K562 (cell line): ENCODE results near the gene KYAT1. TPM values are rescaled to one million over a fixed set of nuclear protein-coding genes. Genes with fewer than 3 reads are reported as not detected.
A peak's percentile ranks its signal among the peaks of the same experiment; 100 is the strongest.

ENCODE experiments used
- BDP1 ChIP-seq: IDR thresholded peaks from 3 replicates; pipeline ENCODE4 v1.6.1; 2011; ENCODE audit not compliant: insufficient read length, insufficient read depth
- CBX5 ChIP-seq: IDR thresholded peaks from 2 replicates; pipeline ENCODE4 v1.6.1; 2014; ENCODE audit warnings: low read depth, borderline replicate concordance
- CREBBP ChIP-seq: IDR thresholded peaks from one replicate; pipeline ENCODE4 v1.6.1; 2012; ENCODE audit warnings: low read depth, mild to moderate bottlenecking, control low read depth, inconsistent platforms, low read length
- EHMT2 ChIP-seq: fragments of 450-650 bp; IDR thresholded peaks from 2 replicates; pipeline ENCODE4 v1.6.1; 2018; ENCODE audit warnings: antibody characterized with exemption
- FOS ChIP-seq: IDR thresholded peaks from 3 replicates; pipeline ENCODE4 v1.6.1; 2011; ENCODE audit not compliant: insufficient read length; ENCODE audit errors: extremely low read depth
- FOSL1 ChIP-seq: fragments of 200-800 bp; sonication (Bioruptor generic); conservative IDR thresholded peaks from 2 replicates; pipeline ENCODE4 v1.6.1; 2016; ENCODE audit warnings: missing genetic modification characterization, missing compliant biosample characterization
- FOXO4 ChIP-seq: fragments of 450-650 bp; formaldehyde crosslinking; IDR thresholded peaks from 2 replicates; pipeline ENCODE4 v1.4.0; 2020; ENCODE audit warnings: mild to moderate bottlenecking, moderate library complexity
- HCFC1 ChIP-seq: IDR thresholded peaks from 2 replicates; pipeline ENCODE4 v1.6.1; 2012; ENCODE audit warnings: low read depth, low read length, improper control_type of control experiment
- HNRNPH1 ChIP-seq: fragments of 200-400 bp; formaldehyde crosslinking; optimal IDR thresholded peaks from 2 replicates; pipeline ENCODE3; 2017; ENCODE audit warnings: low read depth, mild to moderate bottlenecking, low read length, moderate library complexity
- HSF4 ChIP-seq: fragments of 250-450 bp; sonication (Bioruptor Pico); IDR thresholded peaks from 2 replicates; pipeline ENCODE4 v2.1.2; 2022; ENCODE audit warnings: mild to moderate bottlenecking, moderate library complexity, borderline replicate concordance
- ILK ChIP-seq: fragments of 450-650 bp; IDR thresholded peaks from 2 replicates; pipeline ENCODE4 v1.6.1; 2016; ENCODE audit warnings: missing genetic modification characterization, low read depth, mild to moderate bottlenecking, missing compliant biosample characterization, moderate library complexity, borderline replicate concordance
- KDM5B ChIP-seq: fragments of 200-600 bp; sonication (generic); IDR thresholded peaks from 2 replicates; pipeline ENCODE4 v1.6.1; 2012; ENCODE audit warnings: low read depth, mild to moderate bottlenecking, moderate library complexity, low read length, control low read depth, inconsistent platforms; ENCODE audit not compliant: insufficient replicate concordance
- MLLT1 ChIP-seq, 2 experiments: fragments of 450-650 bp; IDR thresholded peaks; 2 replicates each; pipeline ENCODE4 v1.6.1; 2016
- MTA1 ChIP-seq: fragments of 450-650 bp; IDR thresholded peaks from 2 replicates; pipeline ENCODE4 v1.6.1; 2017; ENCODE audit warnings: borderline replicate concordance
- POU5F1 ChIP-seq: fragments of 150-350 bp; IDR thresholded peaks from 2 replicates; pipeline ENCODE4 v1.6.1; 2014; ENCODE audit warnings: borderline replicate concordance, low read length, low read depth, mild to moderate bottlenecking; ENCODE audit not compliant: partially characterized antibody
- SMAD2 ChIP-seq: fragments of 150-350 bp; IDR thresholded peaks from 2 replicates; pipeline ENCODE4 v1.6.1; 2014; ENCODE audit warnings: low read depth, mild to moderate bottlenecking, low read length
- SP1 ChIP-seq: sonication (generic); formaldehyde crosslinking; IDR thresholded peaks from 2 replicates; pipeline ENCODE4 v1.8.1; 2022; ENCODE audit warnings: mild to moderate bottlenecking, missing genetic modification reagents
- STAT5A ChIP-seq: IDR thresholded peaks from 2 replicates; pipeline ENCODE4 v1.6.1; 2012; ENCODE audit warnings: low read length, inconsistent platforms, borderline replicate concordance
- TEAD1 ChIP-seq, 2 experiments: fragments of 450-650 bp in 1 of 2; sonication (generic) in 1 of 2; formaldehyde crosslinking; IDR thresholded peaks; 2 replicates each; pipeline versions ENCODE4 v1.4.0 to v1.8.0; 2020 to 2022; ENCODE audit warnings: mild to moderate bottlenecking in 2 of 2, missing genetic modification reagents in 1 of 2
- TRIM28 ChIP-seq: fragments of 450-650 bp; IDR thresholded peaks from 2 replicates; pipeline ENCODE4 v1.6.1; 2017
- ZHX1 ChIP-seq: fragments of 150-350 bp; conservative IDR thresholded peaks from 2 replicates; pipeline ENCODE4 v1.6.1; 2014; ENCODE audit warnings: low read length
- ZNF143 ChIP-seq: sonication (generic); formaldehyde crosslinking; IDR thresholded peaks from 2 replicates; pipeline ENCODE4 v1.9.0; 2022; ENCODE audit warnings: mild to moderate bottlenecking, missing genetic modification reagents
- ZNF184 ChIP-seq: sonication (generic); formaldehyde crosslinking; IDR thresholded peaks from 2 replicates; pipeline ENCODE4 v1.5.0; 2020; ENCODE audit warnings: missing genetic modification reagents
- ZNF644 ChIP-seq: fragments of 200-800 bp; sonication (Bioruptor generic); IDR thresholded peaks from 2 replicates; pipeline ENCODE4 v1.6.1; 2016; ENCODE audit warnings: low read depth, missing genetic modification characterization, missing compliant biosample characterization
- ZNF778 ChIP-seq: fragments of 450-650 bp; formaldehyde crosslinking; IDR thresholded peaks from 2 replicates; pipeline ENCODE4 v1.4.0; 2020; ENCODE audit warnings: mild to moderate bottlenecking, moderate library complexity
- polyA plus RNA-seq, 8 experiments: library from polyadenylated mRNA; depleted of rRNA in 4 of 8; stranded (reverse) in 5 of 8; unstranded in 3 of 8; fragments of >200 nt; fragmentation: Nextera tagmentation in 2 of 8; fragmentation: Illumina TruSeq in 1 of 8; extraction: Ambion mirVana in 2 of 8; extraction: Trizol in 1 of 8; gene quantifications; 2 replicates each; pipeline versions ENCODE4 v1.2.1 to v1.2.3, GENCODE V29; 2011 to 2014; ENCODE audit warnings: inconsistent platforms in 1 of 8, missing spikeins in 1 of 8
- total RNA-seq, 7 experiments: library from RNA; depleted of rRNA in 6 of 7; stranded (reverse); fragments of >200 nt in 6 of 7; fragmentation: Illumina TruSeq in 2 of 7; extraction: Trizol in 2 of 7; gene quantifications; 2 replicates each; pipeline versions ENCODE4 v1.2.1 to v1.2.3, GENCODE V29; 2011 to 2021; ENCODE audit warnings: low replicate concordance in 1 of 7

The KYAT1 gene
- total and polyA plus RNA-seq, 9 of the 15 experiments (the other 6 are each of a cell fraction or from before 2014, with no cell fraction given) = 6.4 to 16.8 (median 11.1) TPM

GRCh38 chr9:128881884-128882676, at the start of gene KYAT1, which contains the start of gene LRRC8A (continued):
- TF ChIP-seq HNRNPH1 (no peak), ILK (no peak), MLLT1 (IDR thresholded peaks at IDR 0.05) (peak in 1 of 2 experiments; percentile 24; a peak in 1 of 4 replicates), ZNF143 (CRISPR knock-in tag) (no peak), TEAD1 (CRISPR knock-in tag; IDR thresholded peaks at IDR 0.05) (no peak), ZHX1 (0 out of 2 replicates have a peak, but pooled peaks have one; percentile 20), BDP1 (no peak), FOSL1 (tag) (peak; percentile 78), FOS (no peak), ZNF184 (no peak), TRIM28 (no peak), STAT5A (no peak), SMAD2 (no peak), EHMT2 (no peak), POU5F1 (peak; percentile 44), CBX5 (no peak), ZNF778 (no peak), CREBBP (no peak), KDM5B (peak; percentile 66), ZNF644 (tag) (no peak), HSF4 (CRISPR knock-in tag) (no peak), MTA1 (peak; percentile 96), SP1 (peak; percentile 92), FOXO4 (CRISPR knock-in tag) (no peak), HCFC1 (peak; percentile 91)
